IPS-NIHi11 (cell line): ENCODE results near the gene TEX36.
"Not testable (repeated sequence)": the region's sequence is repeated elsewhere in the genome, so short reads cannot be mapped to it uniquely, and the experiment has no call there.

Experiments
- DNase-seq: peaks from one replicate; pipeline ENCODE4 v3.0.0; 2012; ENCODE audit warnings: mixed read lengths, low spot score

TEX36 gene

DNA sequence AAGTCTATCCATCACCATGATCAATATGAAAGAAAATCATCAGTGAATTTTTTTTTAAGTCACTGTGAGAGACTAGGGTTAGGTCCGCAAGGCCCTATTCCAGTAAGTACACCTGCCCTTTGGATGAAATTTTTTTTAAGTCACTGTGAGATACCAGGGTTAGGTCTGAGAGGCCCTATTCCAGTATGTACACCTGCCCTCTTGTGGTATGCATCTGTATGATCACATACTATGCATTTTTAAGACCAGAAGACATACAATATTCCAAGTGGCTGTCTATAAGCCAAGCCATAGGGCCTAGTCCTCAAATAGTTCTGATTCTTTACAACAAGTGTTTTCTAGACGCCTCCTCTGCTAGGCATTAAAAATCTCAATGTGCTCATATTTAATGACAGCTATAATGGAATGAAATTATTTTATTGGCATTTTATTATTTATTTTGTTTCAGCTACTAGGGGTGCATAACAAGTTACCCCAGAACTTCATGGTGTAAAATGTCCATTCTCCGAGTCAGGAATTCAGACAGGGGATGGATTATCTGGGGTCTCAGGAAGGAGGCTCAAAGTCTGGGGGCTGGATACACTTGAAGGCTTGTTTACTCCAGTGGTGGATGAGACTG lies 53.1 kb downstream of the TEX36 start:
- DNase-seq = peak; percentile 55

DNA sequence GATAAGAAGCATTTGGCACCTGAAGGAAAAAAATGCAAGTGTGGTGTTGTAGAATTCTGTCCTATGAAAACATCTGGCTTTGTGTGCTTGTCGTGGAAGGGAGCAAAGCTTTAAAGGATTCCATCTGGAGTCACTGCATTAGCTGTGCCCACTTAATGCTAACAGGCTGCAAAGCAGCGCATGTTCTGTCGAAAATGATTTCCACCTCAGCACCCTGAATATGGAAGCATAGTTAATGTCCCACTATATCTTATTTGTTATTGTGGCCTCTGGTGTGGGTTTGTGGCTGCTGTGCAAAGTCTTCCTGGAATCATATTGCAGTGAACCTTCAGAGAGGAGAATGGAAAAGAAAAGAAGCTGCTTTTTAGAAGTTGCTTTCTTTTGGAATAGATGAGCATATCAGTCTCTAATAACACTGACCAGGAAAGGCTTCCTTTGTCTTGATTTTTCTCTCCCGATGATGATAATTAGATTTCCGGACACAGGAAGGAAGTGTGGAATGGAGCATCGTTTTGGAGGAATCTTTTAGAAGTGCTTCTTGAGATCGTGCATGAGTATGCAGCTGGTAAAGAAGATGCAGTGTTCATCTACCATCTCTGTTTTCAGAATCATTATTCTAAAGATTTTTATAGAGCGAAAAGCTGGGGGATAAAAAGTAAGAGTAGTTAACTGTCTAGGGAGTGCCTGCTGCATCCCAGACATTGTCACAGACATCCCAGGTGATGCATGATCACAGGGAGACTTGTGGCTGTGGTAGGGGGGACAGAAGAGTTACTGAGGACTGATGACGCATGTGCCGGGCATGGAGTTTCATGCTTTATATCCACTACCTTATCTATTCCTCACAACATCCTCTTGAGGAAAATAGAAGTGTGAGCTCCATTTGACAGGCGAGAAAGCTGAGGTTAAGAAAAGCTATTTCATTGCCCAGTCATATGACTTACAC lies 54.6 kb downstream of the TEX36 start:
- DNase-seq = no peak

- DNase-seq = no peak
Observed at GRCh38 chr10:125627646-125628045, 55.3 kb downstream of the TEX36 start.

DNA sequence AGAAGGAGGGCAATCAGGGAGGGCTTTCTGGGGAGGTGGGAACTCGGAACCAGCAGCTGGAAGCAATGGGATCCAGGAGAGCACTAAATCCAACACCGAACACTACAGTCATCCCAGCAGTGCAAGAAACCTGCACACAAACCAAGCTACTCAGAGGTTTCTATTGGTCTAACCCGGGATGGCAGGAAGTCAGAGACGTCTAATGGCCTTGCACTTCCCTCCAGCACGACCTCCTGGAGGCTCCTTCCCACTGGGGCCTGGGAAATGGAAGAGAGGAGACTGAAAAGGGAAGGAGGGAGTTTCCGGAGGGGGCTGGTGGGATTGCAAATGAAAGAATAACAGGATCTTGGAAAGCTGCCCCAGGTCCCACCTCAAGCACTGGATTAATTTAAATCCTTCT lies 56.3 kb downstream of the TEX36 start:
- DNase-seq = no peak

- DNase-seq = no peak
Observed at GRCh38 chr10:125625586-125625985, 57.4 kb downstream of the TEX36 start.

- no peak for DNase-seq
Observed at GRCh38 chr10:125624800-125625199, 58.2 kb downstream of the TEX36 start.

DNA sequence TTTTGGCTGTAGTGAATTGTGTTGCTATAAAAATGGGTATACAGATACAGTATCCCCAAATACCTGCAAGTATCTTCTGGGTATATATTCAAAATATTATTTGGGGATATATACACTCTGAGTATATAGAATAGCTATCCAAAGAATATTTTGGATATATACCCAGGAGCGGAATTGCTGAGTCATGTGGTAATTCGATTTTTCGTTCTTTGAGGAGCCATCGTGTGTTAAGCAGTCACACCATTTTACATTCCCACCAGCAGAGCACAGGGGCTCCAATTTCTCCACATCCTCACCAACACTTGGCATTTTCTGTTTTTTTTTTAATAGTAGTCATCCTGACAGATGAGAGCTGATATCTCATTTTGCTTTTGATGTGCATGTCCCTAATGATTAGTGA lies 61.9 kb downstream of the TEX36 start:
- DNase-seq = no peak

DNA sequence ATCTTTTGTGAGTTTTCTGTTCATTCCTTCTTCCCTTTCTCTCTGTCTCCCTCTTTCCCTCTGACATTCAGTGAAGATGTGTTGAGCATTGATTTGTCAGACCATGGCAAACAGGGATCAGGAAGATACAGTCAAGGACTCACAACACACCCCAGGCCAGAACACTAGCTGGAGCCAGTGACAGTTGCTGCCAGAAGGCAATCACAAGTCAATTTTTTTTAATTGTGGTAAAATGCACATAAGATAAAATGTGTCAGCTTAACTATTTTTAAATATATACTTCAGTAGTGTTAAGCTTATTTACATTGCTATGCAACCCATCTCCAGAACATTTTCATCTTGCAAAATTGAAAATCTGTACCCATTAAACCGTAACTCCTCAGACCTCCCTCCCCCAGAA lies 62.6 kb downstream of the TEX36 start:
- DNase-seq = no peak

- not testable (repeated sequence) for DNase-seq
Observed at GRCh38 chr10:125613062-125613461, 69.9 kb downstream of the TEX36 start.

DNA sequence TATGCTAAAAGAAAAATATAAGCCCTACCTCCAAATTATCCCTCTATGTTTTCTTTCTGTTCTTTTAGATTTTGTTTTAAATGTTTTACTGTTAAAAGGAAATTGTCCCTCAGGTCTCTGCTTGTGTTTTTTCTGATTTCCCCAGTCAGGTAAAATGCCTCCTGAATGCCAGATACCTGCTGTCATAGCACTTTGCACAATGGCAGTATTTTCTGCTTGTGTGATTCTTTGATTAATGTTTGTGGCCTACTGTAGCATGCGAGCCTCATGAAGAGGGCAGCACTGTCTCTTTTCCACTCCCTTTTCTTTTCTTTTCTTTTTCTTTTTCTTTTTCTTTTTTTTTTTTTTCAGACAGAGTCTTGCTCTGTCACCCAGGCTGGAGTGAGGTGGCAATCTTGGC lies 71.2 kb downstream of the TEX36 start:
- DNase-seq = peak; percentile 31

- DNase-seq = no peak
Observed at GRCh38 chr10:125611216-125611615, 71.7 kb downstream of the TEX36 start.

DNA sequence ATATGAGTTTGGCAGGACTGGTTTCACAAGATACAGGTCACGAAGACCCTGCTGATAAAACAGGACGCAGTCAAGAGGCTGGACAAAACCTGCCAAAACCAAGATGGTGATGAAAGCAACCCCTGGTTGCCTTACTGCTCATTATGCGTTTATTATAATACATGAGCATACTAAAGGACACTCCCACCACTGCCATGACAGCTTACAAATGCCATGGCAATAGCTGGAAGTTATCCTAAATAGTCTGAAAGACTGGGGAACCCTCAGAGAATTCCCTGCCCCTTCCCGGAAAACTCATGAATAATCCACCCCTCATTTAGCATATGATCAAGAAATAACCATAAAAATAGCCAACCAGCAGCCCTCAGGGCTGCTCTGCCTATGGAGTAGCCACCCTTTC lies 73.1 kb downstream of the TEX36 start:
- DNase-seq = no peak

DNA sequence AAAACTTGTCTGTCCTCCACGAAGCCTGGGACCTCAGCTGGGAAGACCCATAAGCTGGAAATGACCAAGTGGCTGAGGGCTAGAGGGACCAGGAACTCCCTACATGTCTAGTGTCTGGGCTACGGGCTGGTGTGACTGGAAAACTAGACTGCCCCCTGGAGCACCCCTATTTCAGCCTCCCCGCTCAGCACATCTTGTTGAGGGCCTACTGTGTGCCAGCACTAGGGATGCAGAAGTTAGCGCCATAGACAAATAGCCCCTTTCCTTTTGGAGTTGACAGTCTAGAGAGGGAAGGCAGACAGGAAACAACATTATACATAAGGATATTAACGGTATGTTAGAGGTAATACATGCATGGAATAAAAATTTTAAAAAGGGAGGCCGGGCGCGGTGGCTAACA lies 74.5 kb downstream of the TEX36 start:
- DNase-seq = no peak

GRCh38 chr10:125607689-125608290 lies 75.2 kb downstream of the TEX36 start:
- DNase-seq = no peak

DNA sequence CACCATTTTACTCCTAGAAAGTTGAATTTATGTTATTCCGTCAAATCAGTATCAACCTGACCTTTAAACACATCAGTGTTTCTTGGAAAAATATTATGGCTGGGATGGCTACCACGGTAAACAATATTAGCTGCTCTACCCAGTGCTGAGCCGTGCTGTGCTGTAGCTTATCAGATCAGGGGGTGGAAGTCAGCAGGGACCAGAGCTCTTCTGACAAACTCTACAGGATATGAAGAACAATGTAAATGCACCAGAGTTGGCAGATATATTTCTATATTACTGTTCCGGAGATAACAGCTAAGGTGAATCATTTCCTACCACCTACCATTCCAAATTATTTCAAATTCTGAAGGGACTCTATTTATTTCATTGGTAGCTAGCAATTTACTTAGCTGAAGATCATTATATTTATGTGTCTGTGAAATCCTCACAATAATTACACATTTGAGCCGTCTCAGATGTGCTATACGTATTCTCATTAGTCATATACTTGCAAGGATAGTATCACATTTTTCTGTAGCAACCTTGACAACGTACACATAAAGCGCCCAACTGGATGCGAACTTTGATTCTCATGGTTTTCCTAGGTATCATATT lies 76.5 kb downstream of the TEX36 start:
- no peak for DNase-seq
